ENCODE data around the gene SEPTIN10.
"Not testable (repeated sequence)": the region's sequence is repeated elsewhere in the genome, so short reads cannot be mapped to it uniquely, and the experiment has no call there.

GRCh38 chr2:109628321-109628720, 14.6 kb upstream of the SEPTIN10 start:
- TF ChIP-seq CTCF (conservative IDR thresholded peaks at IDR 0.05 in 1 of 2, IDR thresholded peaks at IDR 0.05 in 1 of 2; ENCODE audit: extremely low read depth in 1 of 2, insufficient read depth in 1 of 2, low read depth in 1 of 2, low read length in 2 of 2); EZH2 (IDR thresholded peaks at IDR 0.05; ENCODE audit: borderline replicate concordance, low read length): not testable (repeated sequence)

Data from mammary epithelial cell (primary cell).